Fibroblast of pulmonary artery (primary cell): ENCODE data around the gene PRICKLE3.
A peak's percentile ranks its signal among the peaks of the same experiment; 100 is the strongest.

Experiments
- DNase-seq: peaks from one replicate; pipeline ENCODE4 v3.0.0-alpha.2; 2010; ENCODE audit warnings: low read depth
- H3K4me3 ChIP-seq: replicated peaks from 2 replicates; pipeline ENCODE4 v1.5.1; 2011; ENCODE audit warnings: low read depth, mild to moderate bottlenecking, control low read depth, low read length, moderate library complexity
- TF ChIP-seq, protein P1 (sequence below): IDR thresholded peaks from 2 replicates; pipeline ENCODE4 v1.5.1; 2011; ENCODE audit warnings: mild to moderate bottlenecking, control low read depth, low read length, inconsistent platforms; ENCODE audit errors: missing control alignments

Gene PRICKLE3

DNA sequence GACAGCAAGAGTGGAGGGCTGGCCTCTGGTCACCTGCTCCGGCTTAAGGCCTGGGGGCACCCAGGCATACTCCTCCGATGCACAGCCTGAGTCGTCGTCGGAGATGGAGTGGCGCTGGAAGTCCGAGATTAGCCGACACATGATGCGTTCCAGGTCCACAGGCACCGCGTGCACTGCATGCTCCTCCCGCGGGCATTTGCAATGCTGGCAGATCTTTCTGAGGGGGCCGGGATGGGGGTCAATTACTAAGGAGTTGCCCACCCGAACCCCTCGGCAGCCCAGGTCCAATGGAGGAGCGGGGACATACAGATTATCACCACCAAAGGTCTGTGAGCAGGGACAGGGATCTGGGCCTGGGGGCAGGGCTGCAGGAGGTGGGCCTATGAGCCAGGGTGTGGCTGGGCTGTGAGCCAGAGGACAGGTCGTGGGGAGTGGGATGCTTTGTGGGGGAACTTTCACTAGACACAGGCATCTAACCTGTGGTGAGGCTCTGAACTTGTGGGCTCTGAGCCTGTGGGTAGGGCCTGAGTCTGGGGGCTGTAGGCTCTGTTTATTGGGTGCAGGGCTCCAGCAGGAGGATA, 2.4 kb downstream of the PRICKLE3 start:
- peak overlapping the region; percentile 27 for H3K4me3 ChIP-seq
- no peak for DNase-seq
- TF ChIP-seq, protein P1, sequence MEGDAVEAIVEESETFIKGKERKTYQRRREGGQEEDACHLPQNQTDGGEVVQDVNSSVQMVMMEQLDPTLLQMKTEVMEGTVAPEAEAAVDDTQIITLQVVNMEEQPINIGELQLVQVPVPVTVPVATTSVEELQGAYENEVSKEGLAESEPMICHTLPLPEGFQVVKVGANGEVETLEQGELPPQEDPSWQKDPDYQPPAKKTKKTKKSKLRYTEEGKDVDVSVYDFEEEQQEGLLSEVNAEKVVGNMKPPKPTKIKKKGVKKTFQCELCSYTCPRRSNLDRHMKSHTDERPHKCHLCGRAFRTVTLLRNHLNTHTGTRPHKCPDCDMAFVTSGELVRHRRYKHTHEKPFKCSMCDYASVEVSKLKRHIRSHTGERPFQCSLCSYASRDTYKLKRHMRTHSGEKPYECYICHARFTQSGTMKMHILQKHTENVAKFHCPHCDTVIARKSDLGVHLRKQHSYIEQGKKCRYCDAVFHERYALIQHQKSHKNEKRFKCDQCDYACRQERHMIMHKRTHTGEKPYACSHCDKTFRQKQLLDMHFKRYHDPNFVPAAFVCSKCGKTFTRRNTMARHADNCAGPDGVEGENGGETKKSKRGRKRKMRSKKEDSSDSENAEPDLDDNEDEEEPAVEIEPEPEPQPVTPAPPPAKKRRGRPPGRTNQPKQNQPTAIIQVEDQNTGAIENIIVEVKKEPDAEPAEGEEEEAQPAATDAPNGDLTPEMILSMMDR = no peak

DNA sequence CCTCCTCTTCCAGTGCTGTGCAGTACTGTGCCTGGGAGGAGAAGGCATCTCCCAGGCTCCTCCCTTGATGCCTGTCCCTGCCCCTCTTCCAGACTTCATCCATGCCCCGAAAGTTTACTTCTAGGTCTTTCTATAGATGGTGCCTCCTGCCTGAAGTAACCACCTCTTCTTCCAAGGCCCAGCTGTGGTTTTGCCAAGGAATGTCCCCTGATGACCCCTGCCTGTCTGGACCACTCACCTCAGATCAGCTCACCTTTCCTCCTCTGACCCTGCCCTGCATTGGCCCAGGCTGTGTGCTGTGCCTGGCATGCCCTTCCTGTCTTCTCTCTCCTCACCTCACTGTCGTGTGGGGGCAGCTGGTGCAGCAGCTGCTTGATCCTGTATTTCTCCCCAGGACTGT, 6.8 kb downstream of the PRICKLE3 start:
- no peak for DNase-seq

DNA sequence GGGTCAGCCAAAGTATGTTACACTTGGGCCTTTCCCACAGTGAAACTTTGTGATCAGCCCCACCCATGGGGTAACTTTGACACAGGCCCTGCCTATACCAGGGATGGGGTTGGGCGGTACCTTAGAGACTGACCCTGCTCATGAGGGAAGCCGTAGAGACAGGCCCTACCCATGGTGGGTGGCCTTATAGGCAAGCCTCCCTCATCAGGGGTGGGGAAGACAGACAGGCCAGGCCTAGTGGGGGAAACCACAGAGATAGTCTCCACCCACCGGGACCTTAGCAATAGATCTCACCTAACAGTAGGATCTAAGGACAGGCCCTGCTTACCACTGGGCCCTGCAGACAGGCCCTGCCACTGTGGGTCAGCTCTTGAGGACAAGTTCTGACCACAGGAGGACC, 7.6 kb downstream of the PRICKLE3 start:
- DNase-seq = no peak
- TF ChIP-seq, protein P1 = no peak
- no peak overlapping the region for H3K4me3 ChIP-seq

More for the DNA sequence above, 6.8 kb downstream of the PRICKLE3 start:
- H3K4me3 ChIP-seq = no peak overlapping the region
- TF ChIP-seq, protein P1 = no peak

DNA sequence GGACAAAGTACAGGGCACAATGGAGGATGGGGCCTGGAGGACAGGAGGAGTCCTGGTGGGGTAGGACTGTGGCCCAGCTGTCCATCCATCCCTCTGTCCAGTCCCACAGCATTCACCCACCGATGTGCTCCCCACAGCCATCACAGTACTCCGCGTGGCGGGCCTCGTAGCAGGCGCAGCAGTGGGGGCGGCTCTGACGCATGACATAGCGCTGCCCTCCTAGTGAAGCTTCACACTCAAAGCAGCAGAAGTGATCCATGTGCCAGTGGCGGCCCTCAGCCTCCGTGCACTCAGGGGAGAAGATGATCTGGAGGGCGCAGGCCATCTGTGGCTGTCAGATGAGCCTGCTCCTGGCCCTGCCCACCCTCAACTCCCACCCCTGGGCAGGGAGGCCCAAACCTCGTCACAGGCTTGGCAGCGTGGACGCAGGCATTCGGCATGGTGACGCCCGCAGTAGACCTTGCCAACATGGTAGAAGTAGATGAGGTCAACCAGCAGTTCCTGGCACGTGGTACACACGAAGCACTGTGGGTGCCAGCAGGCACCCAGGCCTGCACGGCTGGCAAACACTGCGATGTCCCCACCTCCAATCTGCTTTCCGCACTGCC, 8.2 kb downstream of the PRICKLE3 start:
- TF ChIP-seq, protein P1 = no peak

DNA sequence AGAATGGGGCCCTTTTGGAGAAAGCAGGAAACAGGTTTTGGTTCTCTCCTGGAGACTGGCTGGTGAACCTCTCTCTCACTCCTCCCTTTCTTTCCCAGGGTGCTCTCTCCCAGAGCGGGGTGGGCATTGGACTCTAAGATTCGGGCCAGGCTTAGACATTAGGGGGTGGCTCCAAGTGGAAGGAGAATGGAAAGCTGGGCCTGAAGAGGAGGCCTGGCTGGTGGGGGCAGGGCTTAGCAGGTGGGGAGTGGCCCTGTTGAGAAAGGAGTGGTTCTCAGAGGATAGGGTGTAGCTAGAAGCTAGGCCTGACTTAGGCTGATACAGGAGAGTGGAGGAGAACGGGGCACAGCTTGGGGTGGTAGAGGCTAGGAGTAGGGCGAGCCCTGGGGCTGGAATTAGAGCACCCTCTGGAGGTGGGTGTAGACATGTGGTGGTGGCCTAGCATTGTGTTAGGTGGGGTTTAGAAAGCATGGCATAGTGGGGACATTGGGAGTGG, 8.8 kb downstream of the PRICKLE3 start:
- no peak overlapping the region for H3K4me3 ChIP-seq
- TF ChIP-seq, protein P1 = peak; percentile 9
- no peak for DNase-seq

More for the DNA sequence above, 8.2 kb downstream of the PRICKLE3 start:
- DNase-seq = no peak
- no peak overlapping the region for H3K4me3 ChIP-seq

DNA sequence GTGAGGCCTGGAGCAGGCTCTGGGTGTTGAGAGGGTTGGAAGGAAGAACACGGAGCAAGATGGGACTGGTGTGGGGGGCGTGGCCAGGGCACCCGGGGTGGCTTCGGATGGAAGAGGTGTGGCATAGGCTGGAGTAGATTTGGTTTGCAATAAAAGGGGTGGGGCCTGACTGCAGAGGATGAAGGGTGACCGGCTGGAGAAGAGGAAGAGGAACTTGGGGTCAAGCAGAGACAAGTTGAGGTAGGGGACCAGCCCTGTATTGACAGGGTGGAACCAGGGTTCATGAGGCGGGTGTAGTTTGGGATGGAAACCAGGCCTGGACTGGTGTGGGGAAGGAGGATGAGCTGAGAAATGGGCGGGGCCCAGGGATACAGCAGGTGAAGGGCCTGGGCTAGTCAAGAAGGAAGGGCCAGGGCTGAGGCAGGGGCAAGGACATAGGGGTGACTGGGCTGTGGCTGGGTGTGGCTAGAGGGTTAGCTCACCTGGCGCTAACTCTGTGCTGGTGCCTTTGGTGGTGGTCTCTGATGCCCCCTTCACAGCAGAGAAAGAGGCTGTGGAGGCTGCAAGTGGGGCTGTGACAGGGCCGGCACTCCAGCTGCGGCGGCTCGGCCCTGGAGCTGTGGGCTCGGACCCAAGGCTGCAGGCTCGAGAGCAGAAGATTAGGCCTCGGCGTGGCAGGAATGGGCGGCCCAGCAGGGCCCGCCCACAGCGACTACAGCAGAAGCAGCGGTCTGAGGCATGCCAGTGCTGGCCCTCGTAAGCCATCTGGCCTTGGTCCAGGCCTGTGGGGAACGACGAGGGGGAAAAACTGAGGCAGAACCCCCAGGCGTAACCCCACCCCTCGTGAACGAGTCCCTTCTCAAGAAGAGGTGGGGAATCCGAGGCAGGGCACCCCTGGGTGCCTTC, 9.5 kb downstream of the PRICKLE3 start:
- H3K4me3 ChIP-seq = no peak overlapping the region
- TF ChIP-seq, protein P1 = no peak
- no peak for DNase-seq
